ENCODE results near the gene GPR21. TPM values are rescaled to one million over a fixed set of nuclear protein-coding genes. Genes with fewer than 3 reads are reported as not detected.

Gene GPR21
- total and polyA plus RNA-seq, 2 of the 13 experiments (the other 11 are each of a cell fraction or from before 2014, with no cell fraction given): 0.29 to 0.32 TPM

DNA sequence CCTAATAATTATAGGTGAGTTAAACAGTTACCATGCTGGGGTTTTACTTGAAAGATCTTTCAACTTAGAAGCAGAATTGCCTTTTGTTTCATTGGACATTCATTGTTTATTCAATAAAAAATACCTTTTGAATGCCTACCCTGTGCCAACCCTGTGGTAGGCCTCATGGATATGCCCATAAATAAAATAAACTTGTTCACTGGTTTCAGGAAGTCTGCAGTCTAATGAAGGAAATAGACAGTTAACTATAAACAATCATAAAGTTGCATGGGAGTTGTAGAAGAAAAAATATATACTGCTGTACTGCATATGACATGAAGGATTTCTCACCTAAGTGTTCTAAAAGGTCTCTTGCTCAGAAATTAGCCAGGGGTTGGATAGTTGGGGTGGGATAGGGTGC, 5.3 kb upstream of the GPR21 start (continued):
- TF ChIP-seq, protein P1, sequence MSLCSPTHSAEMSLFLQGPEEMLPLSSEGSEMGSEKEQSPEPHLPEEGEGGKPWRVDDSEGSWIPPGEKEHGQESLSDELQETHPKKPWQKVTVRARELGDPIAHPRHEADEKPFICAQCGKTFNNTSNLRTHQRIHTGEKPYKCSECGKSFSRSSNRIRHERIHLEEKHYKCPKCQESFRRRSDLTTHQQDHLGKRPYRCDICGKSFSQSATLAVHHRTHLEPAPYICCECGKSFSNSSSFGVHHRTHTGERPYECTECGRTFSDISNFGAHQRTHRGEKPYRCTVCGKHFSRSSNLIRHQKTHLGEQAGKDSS (CRISPR knock-in tag; IDR thresholded peaks at IDR 0.05; ENCODE audit: borderline replicate concordance, low read depth): no peak
- TF ChIP-seq SIN3B (IDR thresholded peaks at IDR 0.05; ENCODE audit: low read length) (no peak), ZNF468 (CRISPR knock-in tag; IDR thresholded peaks at IDR 0.05) (no peak), HIVEP1 (CRISPR knock-in tag; IDR thresholded peaks at IDR 0.05) (no peak), ZNF816 (CRISPR knock-in tag; IDR thresholded peaks at IDR 0.05; ENCODE audit: borderline replicate concordance) (no peak), RFX3 (CRISPR knock-in tag; IDR thresholded peaks at IDR 0.05) (no peak), ZNF546 (CRISPR knock-in tag; conservative IDR thresholded peaks at IDR 0.05) (no peak)

DNA sequence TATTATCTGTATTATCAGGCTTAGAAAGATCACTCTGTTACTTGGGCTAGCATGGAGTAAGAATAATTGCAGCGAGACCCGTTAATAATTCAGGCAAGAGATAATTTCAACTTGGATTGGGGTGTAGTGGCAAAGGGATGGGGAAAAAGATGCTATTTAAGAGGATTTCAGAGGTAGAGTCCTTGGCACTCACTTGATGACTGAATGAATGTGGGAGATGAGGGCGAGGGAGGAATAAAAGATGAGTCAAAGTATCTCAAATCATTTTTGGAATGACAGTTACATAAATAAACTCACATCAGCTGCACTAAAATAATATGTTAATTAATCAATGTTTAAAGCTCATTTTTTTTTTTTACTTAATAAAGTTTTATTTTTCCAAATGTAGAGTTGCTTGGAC, 4.5 kb upstream of the GPR21 start:
- Histone ChIP-seq H3K4me3 (replicated peaks in 1 of 3; ENCODE audit: insufficient read depth in 1 of 3, low read depth in 2 of 3, low read length in 3 of 3) (no peak overlapping the region), H3K4me1 (ENCODE audit: insufficient read depth, low read length) (peaks cover 19% of the 10 kb centered on the region), H2AFZ (ENCODE audit: low read length) (no peak overlapping the region), H3K36me3 (replicated peaks in 1 of 2; ENCODE audit: control insufficient read depth in 1 of 2, insufficient read depth in 2 of 2, low read length in 2 of 2) (peaks cover 4 to 23% of the 10 kb centered on the region in 2 experiments), H4K20me1 (ENCODE audit: insufficient read depth, low read length) (no peaks in the 10 kb centered on the region), H3K79me2 (ENCODE audit: insufficient read depth, low read length) (no peaks in the 10 kb centered on the region), H3K9me3 (ENCODE audit: low read length) (no peaks in the 10 kb centered on the region), H3K4me2 (ENCODE audit: low read depth, low read length) (no peak overlapping the region), H3K27me3 (ENCODE audit: control insufficient read depth in 1 of 2, insufficient read depth in 2 of 2, low read length in 2 of 2) (no peaks in the 10 kb centered on the region), H3K27ac (ENCODE audit: extremely low read length, insufficient read depth, low read length) (no peak overlapping the region), H3K9ac (ENCODE audit: insufficient read depth, low read depth, low read length) (no peak overlapping the region)
- FAIRE-seq: no peak
- ChIA-PET CTCF (ENCODE audit: low intra/inter-chr PET ratio, low total read pairs) (interaction anchor here (0.7 kb wide), 1 partner anchor 47 kb away, joined by 3 read pairs; no protein-coding TSS in a partner anchor), POLR2A (no interaction called here)
- in situ Hi-C loops (cut with HindIII; ENCODE audit: extremely low pct_ligation_motif_present, low pct_unique_long_range_greater_than_20kb) (no loop called here), intact Hi-C loops (cut with micrococcal nuclease; ENCODE audit: unreplicated experiment) (no loop called here)
- ATAC-seq: no peak
- no TSS peak for BruUV-seq (replicated peaks)
- WGBS (ENCODE audit: low lambda C conversion rate): 96% methylated on average over 3 of the region's 3 CpGs
- DNase-seq (ENCODE audit: low spot score): no peak
- TF ChIP-seq EZH2 (conservative IDR thresholded peaks at IDR 0.05; ENCODE audit: low read depth, low read length) (no peak), ZBTB7B (CRISPR knock-in tag; IDR thresholded peaks at IDR 0.05) (no peak), SP1 (IDR thresholded peaks at IDR 0.05) (no peak), SP1 (CRISPR knock-in tag; IDR thresholded peaks at IDR 0.05) (no peak), ZNF337 (CRISPR knock-in tag; IDR thresholded peaks at IDR 0.05; ENCODE audit: borderline replicate concordance, low read depth) (no peak), ASH2L (IDR thresholded peaks at IDR 0.05; ENCODE audit: insufficient read length, low read depth, low read length) (no peak), ZNF33A (CRISPR knock-in tag; IDR thresholded peaks at IDR 0.05; ENCODE audit: borderline replicate concordance) (no peak), ZZZ3 (CRISPR knock-in tag; IDR thresholded peaks at IDR 0.05; ENCODE audit: borderline replicate concordance) (no peak), TAF1 (CRISPR knock-in tag; IDR thresholded peaks at IDR 0.05) (no peak)
- TF ChIP-seq, protein P2, sequence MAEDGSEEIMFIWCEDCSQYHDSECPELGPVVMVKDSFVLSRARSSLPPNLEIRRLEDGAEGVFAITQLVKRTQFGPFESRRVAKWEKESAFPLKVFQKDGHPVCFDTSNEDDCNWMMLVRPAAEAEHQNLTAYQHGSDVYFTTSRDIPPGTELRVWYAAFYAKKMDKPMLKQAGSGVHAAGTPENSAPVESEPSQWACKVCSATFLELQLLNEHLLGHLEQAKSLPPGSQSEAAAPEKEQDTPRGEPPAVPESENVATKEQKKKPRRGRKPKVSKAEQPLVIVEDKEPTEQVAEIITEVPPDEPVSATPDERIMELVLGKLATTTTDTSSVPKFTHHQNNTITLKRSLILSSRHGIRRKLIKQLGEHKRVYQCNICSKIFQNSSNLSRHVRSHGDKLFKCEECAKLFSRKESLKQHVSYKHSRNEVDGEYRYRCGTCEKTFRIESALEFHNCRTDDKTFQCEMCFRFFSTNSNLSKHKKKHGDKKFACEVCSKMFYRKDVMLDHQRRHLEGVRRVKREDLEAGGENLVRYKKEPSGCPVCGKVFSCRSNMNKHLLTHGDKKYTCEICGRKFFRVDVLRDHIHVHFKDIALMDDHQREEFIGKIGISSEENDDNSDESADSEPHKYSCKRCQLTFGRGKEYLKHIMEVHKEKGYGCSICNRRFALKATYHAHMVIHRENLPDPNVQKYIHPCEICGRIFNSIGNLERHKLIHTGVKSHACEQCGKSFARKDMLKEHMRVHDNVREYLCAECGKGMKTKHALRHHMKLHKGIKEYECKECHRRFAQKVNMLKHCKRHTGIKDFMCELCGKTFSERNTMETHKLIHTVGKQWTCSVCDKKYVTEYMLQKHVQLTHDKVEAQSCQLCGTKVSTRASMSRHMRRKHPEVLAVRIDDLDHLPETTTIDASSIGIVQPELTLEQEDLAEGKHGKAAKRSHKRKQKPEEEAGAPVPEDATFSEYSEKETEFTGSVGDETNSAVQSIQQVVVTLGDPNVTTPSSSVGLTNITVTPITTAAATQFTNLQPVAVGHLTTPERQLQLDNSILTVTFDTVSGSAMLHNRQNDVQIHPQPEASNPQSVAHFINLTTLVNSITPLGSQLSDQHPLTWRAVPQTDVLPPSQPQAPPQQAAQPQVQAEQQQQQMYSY (CRISPR knock-in tag; IDR thresholded peaks at IDR 0.05): no peak
- TF ChIP-seq, protein P3, sequence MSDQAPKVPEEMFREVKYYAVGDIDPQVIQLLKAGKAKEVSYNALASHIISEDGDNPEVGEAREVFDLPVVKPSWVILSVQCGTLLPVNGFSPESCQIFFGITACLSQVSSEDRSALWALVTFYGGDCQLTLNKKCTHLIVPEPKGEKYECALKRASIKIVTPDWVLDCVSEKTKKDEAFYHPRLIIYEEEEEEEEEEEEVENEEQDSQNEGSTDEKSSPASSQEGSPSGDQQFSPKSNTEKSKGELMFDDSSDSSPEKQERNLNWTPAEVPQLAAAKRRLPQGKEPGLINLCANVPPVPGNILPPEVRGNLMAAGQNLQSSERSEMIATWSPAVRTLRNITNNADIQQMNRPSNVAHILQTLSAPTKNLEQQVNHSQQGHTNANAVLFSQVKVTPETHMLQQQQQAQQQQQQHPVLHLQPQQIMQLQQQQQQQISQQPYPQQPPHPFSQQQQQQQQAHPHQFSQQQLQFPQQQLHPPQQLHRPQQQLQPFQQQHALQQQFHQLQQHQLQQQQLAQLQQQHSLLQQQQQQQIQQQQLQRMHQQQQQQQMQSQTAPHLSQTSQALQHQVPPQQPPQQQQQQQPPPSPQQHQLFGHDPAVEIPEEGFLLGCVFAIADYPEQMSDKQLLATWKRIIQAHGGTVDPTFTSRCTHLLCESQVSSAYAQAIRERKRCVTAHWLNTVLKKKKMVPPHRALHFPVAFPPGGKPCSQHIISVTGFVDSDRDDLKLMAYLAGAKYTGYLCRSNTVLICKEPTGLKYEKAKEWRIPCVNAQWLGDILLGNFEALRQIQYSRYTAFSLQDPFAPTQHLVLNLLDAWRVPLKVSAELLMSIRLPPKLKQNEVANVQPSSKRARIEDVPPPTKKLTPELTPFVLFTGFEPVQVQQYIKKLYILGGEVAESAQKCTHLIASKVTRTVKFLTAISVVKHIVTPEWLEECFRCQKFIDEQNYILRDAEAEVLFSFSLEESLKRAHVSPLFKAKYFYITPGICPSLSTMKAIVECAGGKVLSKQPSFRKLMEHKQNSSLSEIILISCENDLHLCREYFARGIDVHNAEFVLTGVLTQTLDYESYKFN (CRISPR knock-in tag; conservative IDR thresholded peaks at IDR 0.05): no peak
